ENCODE data around the gene ZNF556. TPM values are rescaled to one million over a fixed set of nuclear protein-coding genes. Genes with fewer than 3 reads are reported as not detected.

The ZNF556 gene
- total and polyA plus RNA-seq, 2 experiments from 2014 or later: not detected

- no peak for TF ChIP-seq ETS1 (IDR thresholded peaks at IDR 0.05)
- TF ChIP-seq JUNB (IDR thresholded peaks at IDR 0.05; ENCODE audit: unreplicated experiment): no peak
Measured at GRCh38 chr19:2863816-2864215, 3.3 kb upstream of the ZNF556 start (continued).

- Histone ChIP-seq H3K9me2 (ENCODE audit: insufficient read depth) (no peaks in the 10 kb centered on the region), H3K27me3 (ENCODE audit: insufficient read depth) (no peaks in the 10 kb centered on the region), H3K4me3 (no peak overlapping the region), H3K4me1 (ENCODE audit: insufficient read depth) (no peaks in the 10 kb centered on the region), H3K4me2 (no peak overlapping the region), H2AFZ (no peak overlapping the region), H4K20me1 (replicated peaks; ENCODE audit: insufficient read depth) (no peaks in the 10 kb centered on the region), H3K36me3 (ENCODE audit: insufficient read depth) (no peaks in the 10 kb centered on the region; the same call in 1 of the 2 replicates), H3K27ac (ENCODE audit: low read depth) (no peak overlapping the region), H3F3A (replicated peaks; ENCODE audit: low read depth) (no peaks in the 10 kb centered on the region), H3K79me2 (replicated peaks; ENCODE audit: insufficient read depth) (no peaks in the 10 kb centered on the region)
- Mint-ChIP-seq H3K9me3 (peaks cover 92% of the 10 kb centered on the region), H3K4me1 (no peaks in the 10 kb centered on the region), H3K27ac (no peak overlapping the region), H3K36me3 (ENCODE audit: low read depth) (peaks cover 39% of the 10 kb centered on the region), H3K4me3 (no peak overlapping the region), H3K27me3 (ENCODE audit: insufficient read depth, low read depth, poor library complexity) (no peaks in the 10 kb centered on the region)
- no peak for DNase-seq (ENCODE audit: low spot score)
- no peak for TF ChIP-seq EZH2phosphoT487 (IDR thresholded peaks at IDR 0.05; ENCODE audit: unreplicated experiment)
- ATAC-seq: no peak
Measured at GRCh38 chr19:2865334-2866100, 1.6 kb upstream of the ZNF556 start.

- H3K36me3 Mint-ChIP-seq (ENCODE audit: low read depth): peaks cover 45% of the 10 kb centered on the region
- H3K27ac Mint-ChIP-seq: no peak overlapping the region
- no peaks in the 10 kb centered on the region for H3K79me2 ChIP-seq (replicated peaks; ENCODE audit: insufficient read depth)
- no peak overlapping the region for H3K4me3 Mint-ChIP-seq
- H3K4me3 ChIP-seq: no peak overlapping the region
- no peaks in the 10 kb centered on the region for H3K27me3 ChIP-seq (ENCODE audit: insufficient read depth)
- no peaks in the 10 kb centered on the region for H4K20me1 ChIP-seq (replicated peaks; ENCODE audit: insufficient read depth)
- no peak for DNase-seq (ENCODE audit: low spot score)
- no peak for ATAC-seq
- H3K4me2 ChIP-seq: no peak overlapping the region
- no peaks in the 10 kb centered on the region for H3K9me2 ChIP-seq (ENCODE audit: insufficient read depth)
- H3K4me1 Mint-ChIP-seq: no peaks in the 10 kb centered on the region
- no peak overlapping the region for H3K27ac ChIP-seq (ENCODE audit: low read depth)
- H3K9me3 Mint-ChIP-seq: peaks cover 92% of the 10 kb centered on the region
- H2AFZ ChIP-seq: no peak overlapping the region
- H3K36me3 ChIP-seq (ENCODE audit: insufficient read depth): no peaks in the 10 kb centered on the region
- no peaks in the 10 kb centered on the region for H3K4me1 ChIP-seq (ENCODE audit: insufficient read depth)
- H3K27me3 Mint-ChIP-seq (ENCODE audit: insufficient read depth, low read depth, poor library complexity): peaks cover 3% of the 10 kb centered on the region
- no peaks in the 10 kb centered on the region for H3F3A ChIP-seq (replicated peaks; ENCODE audit: low read depth)
- TF ChIP-seq POLR2AphosphoS5 (IDR thresholded peaks at IDR 0.05; ENCODE audit: low read depth) (no peak), REST (IDR thresholded peaks at IDR 0.05; ENCODE audit: unreplicated experiment) (no peak), NANOG (IDR thresholded peaks at IDR 0.05; ENCODE audit: borderline replicate concordance) (no peak), JUNB (IDR thresholded peaks at IDR 0.05; ENCODE audit: unreplicated experiment) (no peak), ETS1 (IDR thresholded peaks at IDR 0.05) (no peak)
Measured at GRCh38 chr19:2866495-2867024, 575 bp upstream of the ZNF556 start.

Data from GM23338 (cell line).